Measurements from ENCODE around the gene LRRC8C.

LRRC8C gene

DNA sequence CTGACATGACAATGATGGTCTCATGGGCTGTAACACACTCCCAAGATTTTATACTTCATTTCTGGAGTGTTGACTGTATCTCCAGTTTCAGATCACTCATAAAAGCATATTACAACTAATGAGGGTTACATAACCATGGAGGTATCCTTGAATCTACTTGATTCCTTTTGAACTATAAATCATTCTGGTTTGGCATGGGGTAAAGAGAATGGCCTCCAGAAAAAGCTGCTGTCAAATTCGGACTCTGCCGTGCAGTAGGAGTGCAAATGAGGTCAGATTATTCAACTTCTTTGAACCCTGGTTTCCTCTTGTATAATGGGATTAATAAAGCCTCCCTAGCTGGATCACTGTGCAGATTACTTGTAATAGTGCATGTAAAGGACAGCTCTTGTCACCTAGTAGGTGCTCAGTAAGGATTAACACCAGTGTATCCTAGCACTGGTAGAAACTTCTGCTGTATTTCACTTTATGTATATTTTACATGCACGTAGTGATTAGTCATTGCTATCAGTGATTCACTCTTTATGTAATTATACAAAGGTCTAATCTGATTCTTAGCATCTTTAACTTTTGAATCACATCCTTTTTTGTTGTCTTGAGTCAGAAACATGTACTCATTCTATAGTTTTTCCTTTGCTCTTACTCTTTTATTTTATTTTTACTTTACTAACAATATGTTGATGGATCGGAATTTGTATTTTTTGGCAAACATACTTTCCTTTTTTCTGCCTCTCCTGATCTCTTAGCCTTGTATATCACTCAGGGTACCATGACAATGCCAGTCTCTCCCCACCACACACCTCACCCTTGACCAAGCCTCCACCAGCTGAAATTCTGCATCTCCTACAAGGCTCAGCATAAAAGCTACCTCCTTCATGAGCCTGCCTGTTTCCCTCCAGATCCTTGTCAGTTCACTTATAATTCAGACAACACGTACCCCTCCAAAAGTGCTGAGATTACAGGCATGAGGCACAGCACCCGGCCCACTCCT, 3.2 kb downstream of the LRRC8C start:
- Mint-ChIP-seq H3K4me3 (peak overlapping the region; percentile 91), H3K36me3 (ENCODE audit: low read depth) (peaks cover 76% of the 10 kb centered on the region), H3K27me3 (no peaks in the 10 kb centered on the region), H3K27ac (peak overlapping the region; percentile 97), H3K4me1 (ENCODE audit: low read depth) (peaks cover 69% of the 10 kb centered on the region), H3K9me3 (no peaks in the 10 kb centered on the region)
- DNase-seq, result no peak

DNA sequence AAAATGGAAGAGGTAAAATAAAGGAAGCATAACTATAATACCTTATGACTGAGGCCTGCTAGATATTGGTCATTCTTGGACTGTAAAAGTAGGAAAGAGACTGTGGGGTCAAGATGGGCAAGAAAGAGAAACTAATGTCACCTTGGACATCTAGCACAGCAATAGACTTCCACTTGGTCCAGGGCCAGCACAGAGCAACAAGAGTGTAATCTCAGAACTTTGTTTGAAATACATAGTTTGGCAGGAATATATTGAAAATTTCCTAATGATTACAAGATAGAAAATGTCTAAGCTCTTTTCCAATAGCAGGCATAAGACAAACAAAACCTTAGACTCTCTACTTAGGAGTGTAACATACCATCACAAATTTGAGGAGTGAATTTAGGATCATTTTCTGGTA, 4.6 kb downstream of the LRRC8C start:
- Mint-ChIP-seq H3K36me3 (ENCODE audit: low read depth) (peaks cover 81% of the 10 kb centered on the region), H3K27me3 (no peaks in the 10 kb centered on the region), H3K9me3 (no peaks in the 10 kb centered on the region), H3K4me1 (ENCODE audit: low read depth) (peaks cover 67% of the 10 kb centered on the region), H3K4me3 (peak overlapping the region; percentile 91), H3K27ac (peak overlapping the region; percentile 97)
- DNase-seq, result no peak

DNA sequence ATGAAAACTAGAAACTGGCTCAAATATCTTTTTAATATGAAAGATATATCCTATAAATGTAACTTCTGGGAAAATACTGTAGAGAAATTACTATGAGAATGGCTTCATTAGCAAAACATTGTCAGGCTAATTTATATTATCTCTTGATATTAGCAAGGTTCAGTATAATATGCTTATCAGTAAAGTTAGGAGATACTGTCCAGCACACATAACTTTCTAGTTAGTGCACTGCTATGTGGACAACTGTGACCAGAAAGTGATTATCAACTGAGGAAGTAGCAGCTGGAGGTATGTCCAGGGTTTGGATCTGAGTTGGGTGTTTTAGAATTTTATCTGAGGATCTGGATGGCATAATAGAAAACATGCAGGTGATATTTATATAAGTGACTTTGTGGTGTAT, 7.5 kb downstream of the LRRC8C start:
- peaks cover 85% of the 10 kb centered on the region for H3K4me1 Mint-ChIP-seq (ENCODE audit: low read depth)
- H3K27ac Mint-ChIP-seq, result peak overlapping the region; percentile 58
- H3K4me3 Mint-ChIP-seq, result no peak overlapping the region
- H3K9me3 Mint-ChIP-seq, result peaks cover 12% of the 10 kb centered on the region
- DNase-seq, result no peak
- peaks cover 92% of the 10 kb centered on the region for H3K36me3 Mint-ChIP-seq (ENCODE audit: low read depth)
- no peaks in the 10 kb centered on the region for H3K27me3 Mint-ChIP-seq

DNA sequence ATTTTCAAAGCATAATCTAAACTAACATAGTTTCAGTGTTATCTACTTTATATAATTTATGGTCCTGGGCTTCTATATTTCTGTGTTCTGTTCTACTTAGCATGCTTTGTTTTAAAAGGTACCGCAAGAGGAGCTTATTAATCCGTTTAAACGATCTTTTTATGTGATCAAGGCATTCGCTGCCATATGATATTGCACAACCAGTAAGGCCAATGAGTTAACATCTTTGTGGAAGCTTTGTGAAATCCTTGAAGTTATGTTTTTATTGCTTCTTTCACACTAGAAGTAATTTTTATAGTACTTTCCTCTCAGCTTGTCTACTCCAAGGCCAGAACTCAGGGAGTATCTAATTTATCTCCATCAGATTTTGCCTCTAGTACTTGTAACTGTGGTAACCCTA, 8.9 kb downstream of the LRRC8C start:
- Mint-ChIP-seq H3K4me1 (ENCODE audit: low read depth) (peaks cover 79% of the 10 kb centered on the region), H3K27me3 (no peaks in the 10 kb centered on the region), H3K27ac (peak overlapping the region; percentile 62), H3K4me3 (no peak overlapping the region), H3K36me3 (ENCODE audit: low read depth) (peaks cover 94% of the 10 kb centered on the region), H3K9me3 (peaks cover 14% of the 10 kb centered on the region)
- DNase-seq, result no peak

DNA sequence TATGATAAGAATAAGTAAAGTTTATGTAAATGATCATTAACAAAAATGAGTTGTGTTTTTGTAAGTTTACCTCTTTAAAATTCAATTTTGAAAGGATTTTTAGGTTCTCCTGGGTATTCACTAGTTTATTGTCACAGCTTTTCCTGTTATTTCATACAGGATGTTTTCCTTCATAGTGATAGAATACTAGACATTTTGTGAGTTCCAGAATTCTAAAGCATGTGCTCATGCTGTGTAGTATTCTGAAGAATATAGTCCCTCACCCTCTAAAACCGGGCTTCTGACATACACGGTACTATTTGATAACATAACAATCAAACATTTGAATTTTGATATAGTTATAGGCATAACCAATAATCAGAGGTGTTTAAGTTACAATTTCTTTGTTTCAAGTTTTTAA, 10.7 kb downstream of the LRRC8C start:
- Mint-ChIP-seq H3K4me3 (no peak overlapping the region), H3K9me3 (peaks cover 14% of the 10 kb centered on the region), H3K27me3 (no peaks in the 10 kb centered on the region), H3K36me3 (ENCODE audit: low read depth) (peaks cover 89% of the 10 kb centered on the region), H3K27ac (peak overlapping the region; percentile 86), H3K4me1 (ENCODE audit: low read depth) (peaks cover 72% of the 10 kb centered on the region)
- DNase-seq, result no peak

DNA sequence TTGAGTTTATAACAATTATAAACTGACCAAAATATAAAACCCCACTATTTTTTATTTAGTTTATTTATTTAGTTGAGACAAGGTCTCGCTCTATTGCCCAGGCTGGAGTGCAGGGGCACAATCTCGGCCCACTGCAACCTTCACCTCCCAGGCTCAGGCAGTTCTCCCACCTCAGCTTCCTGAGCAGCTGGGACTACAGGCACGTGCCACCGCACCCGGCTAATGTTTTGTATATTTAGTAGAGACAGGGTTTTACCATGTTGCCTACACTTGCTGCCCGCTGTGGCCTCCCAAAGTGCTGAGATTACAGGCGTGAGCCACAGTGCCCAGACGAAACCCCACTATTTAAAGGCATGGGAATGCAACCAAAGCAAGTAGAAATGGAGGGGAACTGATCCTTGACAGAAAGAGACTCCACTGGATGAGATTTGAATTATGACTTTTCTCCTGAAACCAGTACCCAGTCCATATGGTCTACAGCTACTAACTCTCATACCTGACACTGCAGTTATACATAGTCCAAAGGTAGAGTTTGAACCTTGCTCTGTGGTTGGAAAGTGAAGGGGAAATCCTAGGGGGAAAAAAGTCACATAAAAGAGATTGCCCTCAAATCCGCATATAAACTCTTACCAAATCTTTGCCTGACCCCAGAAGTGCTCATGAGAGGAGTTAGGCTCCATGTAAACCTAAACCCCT, 11.3 kb downstream of the LRRC8C start:
- Mint-ChIP-seq H3K36me3 (ENCODE audit: low read depth) (peaks cover 90% of the 10 kb centered on the region), H3K4me3 (no peak overlapping the region), H3K4me1 (ENCODE audit: low read depth) (peaks cover 74% of the 10 kb centered on the region), H3K27ac (peak overlapping the region; percentile 76), H3K9me3 (peaks cover 14% of the 10 kb centered on the region), H3K27me3 (no peaks in the 10 kb centered on the region)
- DNase-seq, result no peak

DNA sequence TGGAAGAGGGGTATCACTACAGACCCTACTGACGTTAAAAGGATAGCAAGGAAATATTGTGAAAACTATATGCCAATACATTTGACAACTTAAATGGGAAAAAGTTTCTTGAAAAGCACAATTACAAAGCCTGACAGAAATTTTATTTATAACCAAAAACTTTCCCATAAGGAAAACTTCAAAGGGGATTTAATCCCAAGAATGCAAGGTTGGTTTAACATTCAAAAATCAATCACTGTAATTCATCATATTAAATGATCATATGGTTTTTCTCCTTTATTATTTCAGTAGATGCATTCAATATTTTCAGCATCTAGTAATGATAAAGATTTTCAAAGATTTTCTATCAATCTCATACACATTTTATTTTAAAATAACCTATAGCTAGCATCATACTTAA, 13.3 kb downstream of the LRRC8C start:
- H3K27ac Mint-ChIP-seq, result no peak overlapping the region
- H3K4me1 Mint-ChIP-seq (ENCODE audit: low read depth), result peaks cover 76% of the 10 kb centered on the region
- H3K4me3 Mint-ChIP-seq, result no peak overlapping the region
- peaks cover 93% of the 10 kb centered on the region for H3K36me3 Mint-ChIP-seq (ENCODE audit: low read depth)
- H3K27me3 Mint-ChIP-seq, result no peaks in the 10 kb centered on the region
- peaks cover 14% of the 10 kb centered on the region for H3K9me3 Mint-ChIP-seq
- no peak for DNase-seq

DNA sequence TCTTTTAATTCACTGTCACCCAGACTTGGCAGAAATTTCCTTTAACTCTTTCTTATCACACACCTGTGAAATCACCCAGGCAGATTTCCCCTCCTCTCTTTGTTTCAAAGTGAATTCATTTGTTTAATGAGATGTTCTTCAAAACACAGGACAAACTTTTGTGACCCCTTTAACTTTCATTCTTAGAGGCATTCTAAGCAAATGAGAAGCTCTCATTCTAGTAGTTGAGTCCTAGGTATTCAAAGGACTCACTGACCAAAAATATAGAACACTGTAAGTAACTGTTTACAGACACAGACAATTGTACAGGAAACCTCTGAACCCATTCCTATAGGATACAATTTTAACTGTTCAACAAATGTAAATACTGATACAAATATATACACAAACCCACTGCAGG, 16.9 kb downstream of the LRRC8C start:
- peaks cover 92% of the 10 kb centered on the region for H3K36me3 Mint-ChIP-seq (ENCODE audit: low read depth)
- no peak overlapping the region for H3K4me3 Mint-ChIP-seq
- H3K27ac Mint-ChIP-seq, result peak overlapping the region; percentile 89
- H3K9me3 Mint-ChIP-seq, result peaks cover 9% of the 10 kb centered on the region
- peaks cover 82% of the 10 kb centered on the region for H3K4me1 Mint-ChIP-seq (ENCODE audit: low read depth)
- DNase-seq, result no peak
- no peaks in the 10 kb centered on the region for H3K27me3 Mint-ChIP-seq

DNA sequence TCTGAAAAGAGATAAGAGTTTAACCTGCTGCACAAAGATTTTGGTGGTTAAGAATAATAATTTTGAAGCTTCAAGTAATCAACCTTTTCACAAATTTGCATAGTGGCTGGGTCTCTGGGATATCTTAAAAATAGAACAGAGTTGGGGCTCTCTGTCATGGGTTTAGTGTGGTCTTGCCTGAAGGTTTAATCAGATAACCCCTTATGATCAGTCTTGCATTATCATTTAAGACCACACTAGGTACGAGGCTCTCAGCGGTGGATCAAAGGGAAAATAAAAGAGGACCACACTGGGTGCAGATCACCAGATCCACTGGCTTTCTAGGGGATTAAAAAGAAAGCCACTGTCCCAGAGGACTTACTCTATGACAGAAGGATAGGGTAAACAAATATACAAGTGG, 19.5 kb downstream of the LRRC8C start:
- Mint-ChIP-seq H3K4me3 (peak overlapping the region; percentile 18), H3K36me3 (ENCODE audit: low read depth) (peaks cover 88% of the 10 kb centered on the region), H3K27ac (peak overlapping the region; percentile 88), H3K27me3 (no peaks in the 10 kb centered on the region), H3K4me1 (ENCODE audit: low read depth) (peaks cover 91% of the 10 kb centered on the region), H3K9me3 (no peaks in the 10 kb centered on the region)
- DNase-seq, result no peak

DNA sequence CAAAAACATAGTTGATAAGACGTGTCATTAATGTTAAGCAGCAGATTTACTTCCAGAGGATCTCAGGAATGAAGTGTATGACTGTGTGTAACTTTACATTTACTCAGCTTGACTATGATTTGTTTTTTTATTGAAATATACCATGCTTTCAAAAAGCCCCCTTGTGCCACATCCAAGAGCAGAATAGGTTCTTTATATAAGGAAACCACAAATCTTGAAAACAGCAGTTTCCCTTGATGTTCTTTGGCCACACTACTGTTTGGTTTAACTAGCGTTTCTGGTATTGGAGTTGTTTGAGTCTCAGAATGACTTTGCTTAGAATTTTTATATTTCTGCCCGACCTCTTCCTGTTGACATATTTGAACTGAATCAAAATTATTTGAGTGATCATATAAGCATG, 25.0 kb downstream of the LRRC8C start:
- no peak for DNase-seq
- Mint-ChIP-seq H3K4me1 (ENCODE audit: low read depth) (peaks cover 95% of the 10 kb centered on the region), H3K36me3 (ENCODE audit: low read depth) (peaks cover 74% of the 10 kb centered on the region), H3K27ac (peak overlapping the region; percentile 87), H3K27me3 (no peaks in the 10 kb centered on the region), H3K4me3 (peak overlapping the region; percentile 37), H3K9me3 (peaks cover 9% of the 10 kb centered on the region)

DNA sequence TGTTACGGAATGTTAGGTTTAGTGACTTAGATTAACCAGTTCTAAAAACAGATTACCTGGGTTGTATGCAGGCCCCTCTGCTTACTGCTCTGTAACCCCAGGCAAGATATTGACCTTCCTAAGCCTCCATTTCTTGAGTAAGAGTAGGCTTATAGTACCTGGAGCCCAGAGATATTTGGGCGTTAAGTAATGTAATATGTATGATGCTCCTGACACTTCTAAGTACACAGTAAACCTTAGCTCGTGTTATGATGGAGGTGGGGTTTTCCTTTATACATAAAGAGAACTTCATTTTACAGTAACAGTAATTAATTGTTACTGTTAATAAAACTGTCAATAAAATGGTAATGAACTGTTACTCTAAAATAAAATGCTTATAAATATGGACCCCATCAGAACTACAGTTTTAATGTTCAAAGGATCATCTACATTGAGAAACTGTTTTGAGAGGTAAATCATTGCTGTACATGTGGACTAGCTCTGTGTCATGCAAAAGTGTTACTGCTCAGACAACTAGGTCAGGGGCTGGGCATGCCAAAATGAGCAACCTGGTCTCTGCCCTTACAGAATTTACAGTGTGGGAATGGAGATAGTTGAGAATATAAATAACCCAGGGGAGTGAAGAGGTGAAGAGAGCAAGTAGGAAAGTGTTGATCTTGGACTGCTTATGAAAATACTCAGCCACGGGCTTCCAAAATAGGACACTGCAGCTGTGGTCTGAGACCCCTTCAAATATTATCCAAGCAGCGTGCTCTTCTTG, 26.6 kb downstream of the LRRC8C start:
- no peaks in the 10 kb centered on the region for H3K27me3 Mint-ChIP-seq
- H3K27ac Mint-ChIP-seq, result peak overlapping the region; percentile 78
- H3K9me3 Mint-ChIP-seq, result peaks cover 13% of the 10 kb centered on the region
- H3K4me1 Mint-ChIP-seq (ENCODE audit: low read depth), result peaks cover 94% of the 10 kb centered on the region
- H3K36me3 Mint-ChIP-seq (ENCODE audit: low read depth), result peaks cover 76% of the 10 kb centered on the region
- no peak for DNase-seq
- H3K4me3 Mint-ChIP-seq, result no peak overlapping the region

DNA sequence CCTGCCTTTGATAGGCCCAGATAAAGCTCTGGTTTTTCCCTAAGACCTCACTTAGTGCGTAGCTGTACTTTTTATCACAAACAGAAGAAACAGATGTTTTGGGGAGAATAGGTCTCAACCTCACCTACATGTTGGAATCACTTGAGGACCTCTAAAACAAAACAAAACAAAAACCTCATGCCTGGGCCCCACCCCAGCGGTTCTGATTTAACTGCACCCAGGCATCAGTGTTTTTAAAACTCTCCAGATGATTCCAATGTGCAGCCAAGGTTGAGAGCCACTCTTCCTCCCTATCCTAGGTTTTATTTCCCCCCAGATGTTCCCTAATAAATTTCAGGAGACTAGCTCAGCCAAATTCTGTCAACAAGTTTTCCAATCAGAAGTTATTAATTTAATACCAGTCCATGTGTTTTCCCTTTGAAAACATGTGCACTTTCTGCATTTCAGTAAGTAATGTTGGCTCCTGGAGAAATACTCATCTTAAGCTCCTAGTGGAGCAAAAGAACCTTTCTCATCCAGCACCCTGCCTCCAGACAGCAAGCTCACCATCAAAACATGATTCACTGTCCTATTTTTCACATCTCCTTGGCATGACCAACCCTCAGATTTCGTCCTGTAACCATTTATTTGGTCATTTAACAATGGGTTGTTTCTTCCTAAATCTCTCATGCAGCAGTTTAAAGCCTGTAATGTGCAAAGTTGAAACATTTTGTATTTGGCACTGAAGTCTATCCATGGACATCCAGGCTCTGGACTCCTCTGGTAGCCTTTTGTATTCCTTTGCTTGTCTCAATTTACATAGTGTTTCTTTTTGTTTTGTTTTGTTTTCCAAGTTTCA, 27.5 kb downstream of the LRRC8C start:
- Mint-ChIP-seq H3K36me3 (ENCODE audit: low read depth) (peaks cover 74% of the 10 kb centered on the region), H3K4me1 (ENCODE audit: low read depth) (peaks cover 93% of the 10 kb centered on the region)

DNA sequence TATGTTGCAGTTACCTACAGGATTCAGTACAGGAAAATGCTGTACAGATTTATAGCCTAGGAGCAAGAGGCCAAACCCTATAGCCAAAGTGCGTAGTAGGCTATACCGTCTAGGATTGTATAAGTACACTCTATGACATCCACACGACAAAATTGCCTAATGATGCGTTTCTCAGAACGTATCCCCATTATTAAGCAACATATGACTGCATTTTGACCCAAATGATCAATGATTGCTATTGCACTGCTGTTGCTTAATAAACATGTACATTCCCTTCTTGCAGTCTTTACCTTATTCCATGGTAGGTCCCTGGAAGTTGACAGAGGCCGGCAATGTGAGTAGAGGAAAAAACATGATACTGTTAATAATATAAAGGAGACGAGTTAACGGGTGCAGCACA, 33.0 kb downstream of the LRRC8C start:
- Mint-ChIP-seq H3K9me3 (peaks cover 13% of the 10 kb centered on the region), H3K27ac (peak overlapping the region; percentile 22), H3K27me3 (no peaks in the 10 kb centered on the region), H3K4me3 (no peak overlapping the region), H3K36me3 (ENCODE audit: low read depth) (peaks cover 90% of the 10 kb centered on the region), H3K4me1 (ENCODE audit: low read depth) (peaks cover 90% of the 10 kb centered on the region)
- no peak for DNase-seq

More for the DNA sequence above, 27.5 kb downstream of the LRRC8C start:
- Mint-ChIP-seq H3K27me3 (no peaks in the 10 kb centered on the region), H3K27ac (peak overlapping the region; percentile 78), H3K9me3 (peaks cover 13% of the 10 kb centered on the region), H3K4me3 (no peak overlapping the region)
- DNase-seq, result no peak

DNA sequence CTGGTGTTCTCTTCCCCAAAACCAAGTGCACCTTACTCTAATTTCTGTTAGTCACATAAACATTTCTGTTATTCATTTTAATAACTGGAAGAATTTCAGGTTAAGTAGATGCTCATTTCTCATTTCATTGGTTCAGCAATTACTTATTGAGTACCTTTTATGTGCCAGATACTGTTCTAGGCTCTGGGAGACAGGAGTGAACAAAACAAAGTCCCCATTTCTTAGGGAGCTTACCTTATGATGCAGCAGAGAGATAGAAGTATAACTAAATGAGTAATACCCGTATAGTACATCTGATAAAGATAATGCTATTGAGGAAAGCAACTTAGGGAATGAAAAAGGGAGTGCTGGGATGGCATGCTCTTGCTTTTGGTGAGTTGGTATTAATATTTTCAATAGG, 33.7 kb downstream of the LRRC8C start:
- peak overlapping the region; percentile 84 for H3K27ac Mint-ChIP-seq
- peaks cover 90% of the 10 kb centered on the region for H3K36me3 Mint-ChIP-seq (ENCODE audit: low read depth)
- DNase-seq, result no peak
- H3K4me3 Mint-ChIP-seq, result no peak overlapping the region
- peaks cover 90% of the 10 kb centered on the region for H3K4me1 Mint-ChIP-seq (ENCODE audit: low read depth)
- H3K27me3 Mint-ChIP-seq, result no peaks in the 10 kb centered on the region
- H3K9me3 Mint-ChIP-seq, result peaks cover 12% of the 10 kb centered on the region
